ENCODE measurements around the gene PHIP.
A peak's percentile ranks its signal among the peaks of the same experiment; 100 is the strongest.

Gene PHIP

GRCh38 chr6:79009819-79010218 is 68.2 kb downstream of the PHIP start:
- no peak for DNase-seq (ENCODE audit: low read depth in 2 of 2)

GRCh38 chr6:79005497-79005896 is 72.6 kb downstream of the PHIP start:
- no peak for DNase-seq (ENCODE audit: low read depth in 2 of 2)

- no peak for DNase-seq (ENCODE audit: low read depth in 2 of 2)
These were observed 73.0 kb downstream of the PHIP start for GRCh38 chr6:79005024-79005423.

GRCh38 chr6:79004239-79004638 is 73.8 kb downstream of the PHIP start:
- DNase-seq (ENCODE audit: low read depth in 2 of 2) = no peak

GRCh38 chr6:79001415-79001814 is 76.6 kb downstream of the PHIP start:
- DNase-seq (ENCODE audit: low read depth in 2 of 2) = no peak

- no peak for DNase-seq (ENCODE audit: low read depth in 2 of 2)
These were observed 78.3 kb downstream of the PHIP start for GRCh38 chr6:78999737-79000136.

- DNase-seq (ENCODE audit: low read depth in 2 of 2) = no peak
These were observed 82.1 kb downstream of the PHIP start for GRCh38 chr6:78995946-78996345.

GRCh38 chr6:78995346-78995745 is 82.7 kb downstream of the PHIP start:
- no peak for DNase-seq (ENCODE audit: low read depth in 2 of 2)

- no peak for DNase-seq (ENCODE audit: low read depth in 2 of 2)
These were observed 84.1 kb downstream of the PHIP start for GRCh38 chr6:78993955-78994354.

- no peak for DNase-seq (ENCODE audit: low read depth in 2 of 2)
These were observed 88.9 kb downstream of the PHIP start for GRCh38 chr6:78989191-78989590.

- DNase-seq (ENCODE audit: low read depth in 2 of 2) = no peak
These were observed 91.9 kb downstream of the PHIP start for GRCh38 chr6:78986161-78986560.

GRCh38 chr6:78984225-78984950 is 93.7 kb downstream of the PHIP start:
- DNase-seq (ENCODE audit: low read depth in 2 of 2) = no peak

- no peak for DNase-seq (ENCODE audit: low read depth in 2 of 2)
These were observed 110.9 kb downstream of the PHIP start for GRCh38 chr6:78967191-78967590.

- DNase-seq (ENCODE audit: low read depth in 2 of 2) = no peak
These were observed 111.5 kb downstream of the PHIP start for GRCh38 chr6:78966542-78966941.

- no peak for DNase-seq (ENCODE audit: low read depth in 2 of 2)
These were observed 115.6 kb downstream of the PHIP start for GRCh38 chr6:78962448-78962847.

- no peak for DNase-seq (ENCODE audit: low read depth in 2 of 2)
These were observed 123.3 kb downstream of the PHIP start for GRCh38 chr6:78954740-78955139.

GRCh38 chr6:78953798-78954197 is 124.3 kb downstream of the PHIP start:
- DNase-seq (ENCODE audit: low read depth in 2 of 2) = no peak

- DNase-seq (ENCODE audit: low read depth in 2 of 2) = no peak
These were observed 125.7 kb downstream of the PHIP start for GRCh38 chr6:78952362-78952761.

- no peak for DNase-seq (ENCODE audit: low read depth in 2 of 2)
These were observed 129.3 kb downstream of the PHIP start for GRCh38 chr6:78948785-78949184.

- no peak for DNase-seq (ENCODE audit: low read depth in 2 of 2)
These were observed 130.1 kb downstream of the PHIP start for GRCh38 chr6:78947962-78948361.

GRCh38 chr6:78947529-78947928 is 130.5 kb downstream of the PHIP start:
- no peak for DNase-seq (ENCODE audit: low read depth in 2 of 2)

- DNase-seq (ENCODE audit: low read depth in 2 of 2) = peak in 1 of 2 experiments; percentile 5
These were observed 135.6 kb downstream of the PHIP start for GRCh38 chr6:78942446-78942845.

GRCh38 chr6:78936515-78936914 is 141.5 kb downstream of the PHIP start:
- DNase-seq (ENCODE audit: low read depth in 2 of 2) = no peak

GRCh38 chr6:78935553-78935952 is 142.5 kb downstream of the PHIP start:
- no peak for DNase-seq (ENCODE audit: low read depth in 2 of 2)
